Measurements from ENCODE around the gene SMG9.
"Not testable (repeated sequence)": the region's sequence is repeated elsewhere in the genome, so short reads cannot be mapped to it uniquely, and the experiment has no call there.

SMG9 gene

GRCh38 chr19:43692385-43692784, 62.4 kb downstream of the SMG9 start:
- DNase-seq (ENCODE audit: low spot score): no peak

GRCh38 chr19:43691755-43692154, 63.0 kb downstream of the SMG9 start:
- DNase-seq (ENCODE audit: low spot score): no peak

- no peak for DNase-seq (ENCODE audit: low spot score)
These were observed 63.9 kb downstream of the SMG9 start for GRCh38 chr19:43690890-43691289.

GRCh38 chr19:43690444-43690843, 64.3 kb downstream of the SMG9 start:
- no peak for DNase-seq (ENCODE audit: low spot score)

GRCh38 chr19:43688059-43688701, 66.6 kb downstream of the SMG9 start:
- no peak for DNase-seq (ENCODE audit: low spot score)

- no peak for DNase-seq (ENCODE audit: low spot score)
These were observed 67.1 kb downstream of the SMG9 start for GRCh38 chr19:43687660-43687997.

DNA sequence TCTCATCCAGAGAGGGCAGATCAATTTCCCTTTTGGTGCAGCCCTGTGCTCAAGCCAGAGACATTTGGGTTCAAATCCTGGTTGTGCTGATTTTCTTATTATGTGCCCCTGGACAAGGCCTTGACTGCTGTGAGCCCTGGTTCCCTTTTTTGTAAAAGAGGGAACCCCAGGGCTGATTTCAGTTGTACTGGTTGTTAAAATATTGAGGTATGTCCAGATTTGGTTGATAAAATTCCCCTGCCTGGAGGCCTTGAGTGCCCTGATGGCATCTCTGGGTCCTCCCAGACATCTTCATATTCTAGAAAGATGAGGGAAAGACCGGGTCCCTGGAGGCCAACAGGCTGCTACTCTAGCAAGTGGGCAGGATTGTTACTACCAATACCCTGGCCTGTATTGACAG, 70.4 kb downstream of the SMG9 start:
- no peak for DNase-seq (ENCODE audit: low spot score)

GRCh38 chr19:43683905-43684304, 70.9 kb downstream of the SMG9 start:
- DNase-seq (ENCODE audit: low spot score): no peak

- DNase-seq (ENCODE audit: low spot score): no peak
These were observed 71.7 kb downstream of the SMG9 start for GRCh38 chr19:43682824-43683661.

- not testable (repeated sequence) for DNase-seq (ENCODE audit: low spot score)
These were observed 72.5 kb downstream of the SMG9 start for GRCh38 chr19:43682269-43682668.

DNA sequence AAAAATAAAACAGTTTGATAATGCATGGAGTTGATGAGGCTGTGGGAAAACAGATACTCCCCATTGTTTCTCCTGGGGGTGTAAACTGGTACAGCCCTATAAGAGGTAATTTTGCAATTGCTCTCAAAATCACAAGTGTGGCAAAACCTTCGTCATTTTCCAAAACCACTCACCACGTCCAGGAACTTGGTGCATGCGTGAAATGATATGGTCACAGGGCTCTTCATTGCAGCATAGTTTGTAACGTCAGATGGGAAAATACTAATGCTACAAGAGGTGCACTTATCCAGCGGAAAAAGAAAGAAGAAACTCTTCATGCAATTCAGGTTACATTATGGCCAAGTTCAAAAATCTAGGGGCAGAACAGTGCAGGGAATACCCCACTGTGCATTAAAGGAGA, 72.9 kb downstream of the SMG9 start:
- no peak for DNase-seq (ENCODE audit: low spot score)

DNA sequence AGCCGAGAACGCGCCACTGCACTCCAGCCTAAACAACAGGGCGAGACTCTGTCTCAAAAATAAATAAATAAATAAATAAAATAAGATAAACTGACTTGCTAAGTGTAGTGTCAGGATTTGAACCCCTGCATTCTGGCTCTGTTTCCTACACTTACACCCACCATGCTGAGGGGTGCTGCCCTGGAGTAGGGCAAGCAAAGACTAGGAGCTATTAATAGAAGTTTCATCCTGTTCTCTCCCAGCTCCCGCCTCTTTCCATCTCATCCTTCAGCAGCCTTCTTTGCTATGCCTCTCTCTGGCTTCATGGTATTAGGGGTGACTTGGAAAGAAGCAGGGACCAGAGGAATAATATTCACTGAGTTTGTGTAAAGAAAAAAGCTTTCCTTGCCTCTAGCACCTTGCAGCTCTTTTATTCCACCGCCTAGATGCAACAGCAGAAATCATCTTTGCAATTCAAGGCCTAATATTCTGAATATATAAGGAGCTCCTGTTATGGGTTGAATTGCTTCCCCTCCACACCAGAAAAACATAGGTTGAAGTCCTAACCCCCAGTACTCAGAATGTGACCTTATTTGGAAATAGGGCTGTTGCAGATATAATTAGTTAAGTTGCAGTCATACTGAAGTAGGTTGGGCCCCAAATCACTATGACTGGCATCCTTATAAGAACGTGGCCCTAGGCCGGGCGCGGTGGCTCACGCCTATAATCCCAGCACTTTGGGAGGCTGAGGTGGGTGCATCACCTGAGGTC, 76.1 kb downstream of the SMG9 start:
- no peak for DNase-seq (ENCODE audit: low spot score)
